ENCODE data around the gene DNAJC7. TPM values are rescaled to one million over a fixed set of nuclear protein-coding genes. Genes with fewer than 3 reads are reported as not detected.

The DNAJC7 gene
- total RNA-seq, 4 donors from 2014 or later = 62.6 to 84.0 (median 65.6) TPM

- peak; percentile 74 to 78 for DNase-seq
- no peaks in the 10 kb centered on the region for H3K9me3 ChIP-seq
- H3K27me3 ChIP-seq = no peaks in the 10 kb centered on the region
- peak within 1 kb of the TSS; percentile 26 to 65 (median 61) for H3K4me3 ChIP-seq (replicated peaks in 1 of 3)
- WGBS, 2 donors = 0 to 4% methylated on average over 2 to 20 of the region's 65 CpGs
- H3K27ac ChIP-seq = peak within 1 kb of the TSS; percentile 21 to 70 (median 67)
- no peaks in the 10 kb centered on the region for H3K36me3 ChIP-seq
- intact Hi-C loops (cut with DNase I) = no loop called here
- TF ChIP-seq, protein P1, sequence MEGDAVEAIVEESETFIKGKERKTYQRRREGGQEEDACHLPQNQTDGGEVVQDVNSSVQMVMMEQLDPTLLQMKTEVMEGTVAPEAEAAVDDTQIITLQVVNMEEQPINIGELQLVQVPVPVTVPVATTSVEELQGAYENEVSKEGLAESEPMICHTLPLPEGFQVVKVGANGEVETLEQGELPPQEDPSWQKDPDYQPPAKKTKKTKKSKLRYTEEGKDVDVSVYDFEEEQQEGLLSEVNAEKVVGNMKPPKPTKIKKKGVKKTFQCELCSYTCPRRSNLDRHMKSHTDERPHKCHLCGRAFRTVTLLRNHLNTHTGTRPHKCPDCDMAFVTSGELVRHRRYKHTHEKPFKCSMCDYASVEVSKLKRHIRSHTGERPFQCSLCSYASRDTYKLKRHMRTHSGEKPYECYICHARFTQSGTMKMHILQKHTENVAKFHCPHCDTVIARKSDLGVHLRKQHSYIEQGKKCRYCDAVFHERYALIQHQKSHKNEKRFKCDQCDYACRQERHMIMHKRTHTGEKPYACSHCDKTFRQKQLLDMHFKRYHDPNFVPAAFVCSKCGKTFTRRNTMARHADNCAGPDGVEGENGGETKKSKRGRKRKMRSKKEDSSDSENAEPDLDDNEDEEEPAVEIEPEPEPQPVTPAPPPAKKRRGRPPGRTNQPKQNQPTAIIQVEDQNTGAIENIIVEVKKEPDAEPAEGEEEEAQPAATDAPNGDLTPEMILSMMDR (IDR thresholded peaks at IDR 0.05) = peak in 3 of 6 experiments; percentile 17 to 60 (median 37)
- TF ChIP-seq POLR2A (IDR thresholded peaks at IDR 0.05) = peak in 1 of 2 donors; percentile 52
- H3K4me1 ChIP-seq = peaks cover 4 to 11% of the 10 kb centered on the region in 2 donors
Measured at GRCh38 chr17:42050393-42051012, 33.3 kb upstream of the DNAJC7 start, which contains the start of gene C17orf113. C17orf113 (minus strand) TSS chr17:42050601; CDS start chr17:42043376, 7,225 bp downstream.

DNA sequence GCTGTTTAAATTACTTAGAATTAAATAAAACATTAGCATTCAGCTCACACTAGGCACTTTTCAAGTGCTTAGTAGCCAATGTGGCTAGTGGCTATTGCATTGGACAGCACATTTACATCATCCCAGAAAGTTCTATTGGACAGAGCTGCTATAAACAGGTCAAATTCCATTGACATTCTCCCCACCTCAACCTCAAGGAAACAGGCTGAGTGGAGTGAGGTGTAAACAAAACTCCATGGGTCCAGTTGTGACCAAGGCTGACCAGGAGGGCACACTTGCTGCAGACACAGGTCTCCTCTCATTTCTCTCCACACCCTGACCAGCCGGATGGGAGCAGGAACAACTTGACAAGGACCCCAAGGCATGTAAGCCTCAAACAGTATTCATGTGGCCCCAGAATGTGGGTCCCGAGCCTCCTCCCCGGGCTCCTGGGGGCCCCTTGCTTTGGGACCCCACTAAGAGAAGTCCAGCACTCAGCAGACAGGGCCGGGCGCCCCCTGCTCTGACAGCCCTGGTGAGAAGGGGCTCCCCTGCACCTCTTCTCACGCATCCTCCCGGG lies 32.7 kb upstream of the DNAJC7 start:
- Histone ChIP-seq H3K4me3 (replicated peaks in 1 of 3) (peak overlapping the region; percentile 26 to 65 (median 61)), H3K27me3 (no peaks in the 10 kb centered on the region), H3K36me3 (no peaks in the 10 kb centered on the region), H3K27ac (peak overlapping the region; percentile 21 to 70 (median 67)), H3K4me1 (peaks cover 4 to 11% of the 10 kb centered on the region in 2 donors), H3K9me3 (no peaks in the 10 kb centered on the region)
- WGBS, 2 donors = 0% methylated on average over 3 to 5 of the region's 7 CpGs
- DNase-seq = peak; percentile 7 to 16
- intact Hi-C loops (cut with DNase I) = no loop called here
- TF ChIP-seq POLR2A (IDR thresholded peaks at IDR 0.05) = no peak
- TF ChIP-seq, protein P1 (IDR thresholded peaks at IDR 0.05) = no peak

- WGBS, 2 donors = 88 to 89% methylated on average over 12 of the region's 12 CpGs
- H3K4me3 ChIP-seq (replicated peaks in 1 of 3) = no peak overlapping the region
- peaks cover 4 to 11% of the 10 kb centered on the region in 2 donors for H3K4me1 ChIP-seq
- H3K27me3 ChIP-seq = no peaks in the 10 kb centered on the region
- H3K27ac ChIP-seq = no peak overlapping the region
- no peak for TF ChIP-seq POLR2A (IDR thresholded peaks at IDR 0.05)
- TF ChIP-seq, protein P1 (IDR thresholded peaks at IDR 0.05) = no peak
- intact Hi-C loops (cut with DNase I) = no loop called here
- DNase-seq = no peak
- no peaks in the 10 kb centered on the region for H3K9me3 ChIP-seq
- no peaks in the 10 kb centered on the region for H3K36me3 ChIP-seq
Measured at GRCh38 chr17:42047343-42047742, 30.1 kb upstream of the DNAJC7 start.

DNA sequence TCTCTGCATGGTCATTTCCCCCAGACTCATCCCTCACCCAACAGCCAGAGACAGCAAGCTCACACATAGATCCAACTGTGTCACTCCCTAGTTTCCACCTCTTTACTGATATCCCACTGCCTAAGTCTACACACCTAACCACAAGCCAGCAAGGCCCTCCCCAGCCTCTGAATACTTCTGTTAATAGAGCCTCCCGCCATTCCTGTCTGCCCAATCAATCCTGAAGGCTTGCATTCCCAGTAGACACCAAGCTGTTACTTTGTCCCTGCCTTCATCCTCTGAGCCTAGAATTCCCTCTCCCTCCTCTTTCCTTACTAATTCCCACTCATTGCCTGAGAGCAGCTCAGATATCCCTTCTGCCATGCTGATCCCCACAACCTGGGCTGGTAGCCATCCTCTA lies 28.5 kb upstream of the DNAJC7 start:
- Histone ChIP-seq H3K27ac (no peak overlapping the region), H3K9me3 (no peaks in the 10 kb centered on the region), H3K27me3 (no peaks in the 10 kb centered on the region), H3K4me1 (peaks cover under 1 to 6% of the 10 kb centered on the region in 2 donors), H3K36me3 (no peaks in the 10 kb centered on the region), H3K4me3 (replicated peaks in 1 of 3) (no peak overlapping the region)
- 83 to 89% methylated on average over 1 of the region's 1 CpG for WGBS, 2 donors
- intact Hi-C loops (cut with DNase I) = no loop called here
- no peak for DNase-seq
- no peak for TF ChIP-seq POLR2A (IDR thresholded peaks at IDR 0.05)
- TF ChIP-seq, protein P1 (IDR thresholded peaks at IDR 0.05) = no peak
